NCI-H1694 (cell line): ENCODE data around the gene OSBPL5.

ENCODE experiments used
- DNase-seq: peaks from one replicate; lab custom pipeline; 2025; lab: John Stamatoyannopoulos, UW

Gene OSBPL5

GRCh38 chr11:3134218-3134621 lies 30.9 kb downstream of the OSBPL5 start:
- no peak for DNase-seq

GRCh38 chr11:3133261-3134217 lies 31.6 kb downstream of the OSBPL5 start:
- no peak for DNase-seq

- peak; percentile 11 for DNase-seq
These were observed 32.3 kb downstream of the OSBPL5 start for GRCh38 chr11:3132831-3133260.

GRCh38 chr11:3132271-3132781 lies 32.8 kb downstream of the OSBPL5 start:
- no peak for DNase-seq

- no peak for DNase-seq
These were observed 33.7 kb downstream of the OSBPL5 start for GRCh38 chr11:3131330-3131941.

GRCh38 chr11:3130269-3131071 lies 34.6 kb downstream of the OSBPL5 start:
- DNase-seq: peak; percentile 18

GRCh38 chr11:3129591-3130268 lies 35.4 kb downstream of the OSBPL5 start:
- DNase-seq: no peak

- no peak for DNase-seq
These were observed 35.9 kb downstream of the OSBPL5 start for GRCh38 chr11:3129181-3129590.

GRCh38 chr11:3128356-3129180 lies 36.5 kb downstream of the OSBPL5 start:
- DNase-seq: no peak

GRCh38 chr11:3127706-3128355 lies 37.3 kb downstream of the OSBPL5 start:
- no peak for DNase-seq

- DNase-seq: no peak
These were observed 38.0 kb downstream of the OSBPL5 start for GRCh38 chr11:3126901-3127691.

- DNase-seq: no peak
These were observed 38.8 kb downstream of the OSBPL5 start for GRCh38 chr11:3126207-3126865.

GRCh38 chr11:3124821-3125220 lies 40.3 kb downstream of the OSBPL5 start:
- DNase-seq: no peak

GRCh38 chr11:3123761-3124733 lies 41.1 kb downstream of the OSBPL5 start:
- no peak for DNase-seq

- DNase-seq: peak; percentile 76
These were observed 41.8 kb downstream of the OSBPL5 start for GRCh38 chr11:3123305-3123704.

GRCh38 chr11:3122775-3123201 lies 42.3 kb downstream of the OSBPL5 start:
- no peak for DNase-seq

GRCh38 chr11:3121931-3122774 lies 43.0 kb downstream of the OSBPL5 start:
- no peak for DNase-seq
